NT2/D1 (cell line): Measurements from ENCODE around the gene CNIH2.

Source experiments
- SUZ12 ChIP-seq: IDR thresholded peaks from 2 replicates; pipeline ENCODE4 v1.6.1; 2011; ENCODE audit not compliant: insufficient read length, insufficient read depth; ENCODE audit errors: extremely low read depth
- YY1 ChIP-seq: IDR thresholded peaks from 2 replicates; pipeline ENCODE4 v1.6.1; 2011; ENCODE audit not compliant: insufficient read length, insufficient read depth

- no peak for TF ChIP-seq YY1
- no peak for TF ChIP-seq SUZ12
Observed at GRCh38 chr11:66333220-66333877, 55.4 kb downstream of the CNIH2 start.
